ENCODE measurements around the gene MYO7A.

The MYO7A gene

DNA sequence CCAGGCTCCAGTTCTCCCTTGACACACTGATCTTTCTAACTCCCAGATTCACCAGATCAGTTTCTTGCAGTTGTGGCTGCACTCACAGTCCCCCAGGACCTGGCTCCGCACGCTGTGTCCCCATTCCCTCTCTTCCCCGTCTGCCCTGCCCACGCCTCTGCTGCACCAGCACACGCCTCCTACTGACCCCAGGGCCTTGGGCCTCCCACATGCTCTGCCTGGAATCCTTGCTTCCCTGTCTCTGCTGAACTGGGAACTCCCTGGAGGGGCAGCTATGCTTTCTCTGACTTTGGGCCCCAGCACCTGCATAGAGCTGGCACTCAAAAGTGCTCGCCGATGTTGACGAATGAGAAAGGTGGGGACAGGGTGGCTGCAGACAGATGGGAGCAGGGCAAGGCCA is 68.9 kb downstream of the MYO7A start:
- in situ Hi-C loops (cut with HindIII; ENCODE audit: low sequenced_read_pairs) = no loop called here
- no peak for DNase-seq (ENCODE audit: low read depth, low spot score)
- TF ChIP-seq, protein P1, sequence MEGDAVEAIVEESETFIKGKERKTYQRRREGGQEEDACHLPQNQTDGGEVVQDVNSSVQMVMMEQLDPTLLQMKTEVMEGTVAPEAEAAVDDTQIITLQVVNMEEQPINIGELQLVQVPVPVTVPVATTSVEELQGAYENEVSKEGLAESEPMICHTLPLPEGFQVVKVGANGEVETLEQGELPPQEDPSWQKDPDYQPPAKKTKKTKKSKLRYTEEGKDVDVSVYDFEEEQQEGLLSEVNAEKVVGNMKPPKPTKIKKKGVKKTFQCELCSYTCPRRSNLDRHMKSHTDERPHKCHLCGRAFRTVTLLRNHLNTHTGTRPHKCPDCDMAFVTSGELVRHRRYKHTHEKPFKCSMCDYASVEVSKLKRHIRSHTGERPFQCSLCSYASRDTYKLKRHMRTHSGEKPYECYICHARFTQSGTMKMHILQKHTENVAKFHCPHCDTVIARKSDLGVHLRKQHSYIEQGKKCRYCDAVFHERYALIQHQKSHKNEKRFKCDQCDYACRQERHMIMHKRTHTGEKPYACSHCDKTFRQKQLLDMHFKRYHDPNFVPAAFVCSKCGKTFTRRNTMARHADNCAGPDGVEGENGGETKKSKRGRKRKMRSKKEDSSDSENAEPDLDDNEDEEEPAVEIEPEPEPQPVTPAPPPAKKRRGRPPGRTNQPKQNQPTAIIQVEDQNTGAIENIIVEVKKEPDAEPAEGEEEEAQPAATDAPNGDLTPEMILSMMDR (IDR thresholded peaks at IDR 0.05; ENCODE audit: low read depth, low read length) = no peak
- no peak overlapping the region for H3K4me3 ChIP-seq (ENCODE audit: low read depth, low read length)

DNA sequence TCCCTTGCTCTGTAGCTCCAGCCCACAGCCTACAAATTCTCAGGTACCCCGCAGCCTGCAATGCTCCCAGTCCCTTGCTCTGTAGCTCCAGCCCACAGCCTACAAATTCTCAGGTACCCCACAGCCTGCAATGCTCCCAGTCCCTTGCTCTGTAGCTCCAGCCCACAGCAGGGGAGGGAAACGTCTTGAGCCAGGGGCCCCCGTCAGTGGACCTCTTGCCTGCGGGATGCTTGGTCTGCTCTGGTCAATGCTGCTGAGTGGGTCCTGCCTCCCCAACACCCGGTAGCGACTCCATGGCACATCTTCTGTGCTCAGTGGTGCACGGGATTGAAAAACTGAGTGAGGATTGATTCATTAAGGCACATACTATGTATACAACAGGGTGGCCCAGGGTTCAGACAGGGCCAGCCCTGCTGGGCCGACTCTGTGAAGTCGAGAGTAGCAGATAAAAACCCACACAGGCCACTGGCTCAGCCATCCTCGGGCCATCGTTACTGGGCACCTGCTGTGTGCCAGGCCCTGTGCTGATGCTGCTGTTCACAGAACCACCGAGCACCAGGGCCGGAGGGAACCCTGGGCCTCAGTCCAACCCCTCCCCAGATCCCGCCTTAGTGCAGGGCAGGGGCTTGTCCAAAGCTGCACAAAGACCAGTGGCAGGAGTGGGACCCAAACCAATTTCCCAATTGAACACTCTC is 69.7 kb downstream of the MYO7A start:
- in situ Hi-C loops (cut with HindIII; ENCODE audit: low sequenced_read_pairs) = no loop called here
- DNase-seq (ENCODE audit: low read depth, low spot score) = no peak
- TF ChIP-seq, protein P1 (IDR thresholded peaks at IDR 0.05; ENCODE audit: low read depth, low read length) = no peak
- no peak overlapping the region for H3K4me3 ChIP-seq (ENCODE audit: low read depth, low read length)

DNA sequence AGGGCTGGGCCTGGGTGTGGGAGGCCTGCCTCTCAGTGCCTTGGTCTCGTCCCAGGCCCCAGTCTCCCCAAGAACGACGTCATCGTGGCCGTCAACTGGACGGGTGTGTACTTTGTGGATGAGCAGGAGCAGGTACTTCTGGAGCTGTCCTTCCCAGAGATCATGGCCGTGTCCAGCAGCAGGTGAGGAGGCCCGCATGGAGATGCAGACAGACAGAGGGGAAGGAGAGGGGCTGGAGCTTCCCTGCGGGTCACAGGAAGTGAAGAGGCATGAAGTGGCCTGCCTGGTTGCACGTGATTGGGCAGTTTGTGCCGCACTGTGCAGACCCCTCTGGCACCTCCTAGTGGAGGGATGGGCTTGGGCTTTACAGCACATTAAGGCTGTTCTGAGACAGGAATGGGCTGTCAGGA is 70.4 kb downstream of the MYO7A start:
- no peak for DNase-seq (ENCODE audit: low read depth, low spot score)
- in situ Hi-C loops (cut with HindIII; ENCODE audit: low sequenced_read_pairs) = no loop called here
- no peak overlapping the region for H3K4me3 ChIP-seq (ENCODE audit: low read depth, low read length)
- TF ChIP-seq, protein P1 (IDR thresholded peaks at IDR 0.05; ENCODE audit: low read depth, low read length) = peak; percentile 44

DNA sequence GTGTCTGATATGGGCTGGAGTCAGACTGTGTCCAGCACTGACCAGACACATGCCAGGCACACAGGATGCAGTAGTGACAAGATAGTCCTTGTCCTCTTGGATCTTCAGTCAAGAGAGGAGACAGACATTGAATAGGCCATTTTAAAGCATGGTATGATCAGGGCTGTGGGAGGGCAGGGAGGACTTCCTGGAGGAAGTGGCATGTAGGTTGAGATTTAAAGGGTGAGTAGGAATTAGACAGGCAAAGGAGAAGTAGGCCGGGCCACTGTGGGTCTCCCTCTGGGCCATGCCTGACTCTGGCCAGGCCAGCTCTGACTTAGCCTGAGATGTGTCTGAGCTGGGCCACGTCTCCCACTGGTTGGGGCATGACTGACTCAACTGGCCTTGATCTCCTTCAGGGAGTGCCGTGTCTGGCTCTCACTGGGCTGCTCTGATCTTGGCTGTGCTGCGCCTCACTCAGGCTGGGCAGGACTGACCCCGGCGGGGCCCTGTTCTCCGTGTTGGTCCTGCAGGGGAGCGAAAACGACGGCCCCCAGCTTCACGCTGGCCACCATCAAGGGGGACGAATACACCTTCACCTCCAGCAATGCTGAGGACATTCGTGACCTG is 71.2 kb downstream of the MYO7A start:
- no peak overlapping the region for H3K4me3 ChIP-seq (ENCODE audit: low read depth, low read length)
- in situ Hi-C loops (cut with HindIII; ENCODE audit: low sequenced_read_pairs) = no loop called here
- no peak for DNase-seq (ENCODE audit: low read depth, low spot score)
- TF ChIP-seq, protein P1 (IDR thresholded peaks at IDR 0.05; ENCODE audit: low read depth, low read length) = no peak

DNA sequence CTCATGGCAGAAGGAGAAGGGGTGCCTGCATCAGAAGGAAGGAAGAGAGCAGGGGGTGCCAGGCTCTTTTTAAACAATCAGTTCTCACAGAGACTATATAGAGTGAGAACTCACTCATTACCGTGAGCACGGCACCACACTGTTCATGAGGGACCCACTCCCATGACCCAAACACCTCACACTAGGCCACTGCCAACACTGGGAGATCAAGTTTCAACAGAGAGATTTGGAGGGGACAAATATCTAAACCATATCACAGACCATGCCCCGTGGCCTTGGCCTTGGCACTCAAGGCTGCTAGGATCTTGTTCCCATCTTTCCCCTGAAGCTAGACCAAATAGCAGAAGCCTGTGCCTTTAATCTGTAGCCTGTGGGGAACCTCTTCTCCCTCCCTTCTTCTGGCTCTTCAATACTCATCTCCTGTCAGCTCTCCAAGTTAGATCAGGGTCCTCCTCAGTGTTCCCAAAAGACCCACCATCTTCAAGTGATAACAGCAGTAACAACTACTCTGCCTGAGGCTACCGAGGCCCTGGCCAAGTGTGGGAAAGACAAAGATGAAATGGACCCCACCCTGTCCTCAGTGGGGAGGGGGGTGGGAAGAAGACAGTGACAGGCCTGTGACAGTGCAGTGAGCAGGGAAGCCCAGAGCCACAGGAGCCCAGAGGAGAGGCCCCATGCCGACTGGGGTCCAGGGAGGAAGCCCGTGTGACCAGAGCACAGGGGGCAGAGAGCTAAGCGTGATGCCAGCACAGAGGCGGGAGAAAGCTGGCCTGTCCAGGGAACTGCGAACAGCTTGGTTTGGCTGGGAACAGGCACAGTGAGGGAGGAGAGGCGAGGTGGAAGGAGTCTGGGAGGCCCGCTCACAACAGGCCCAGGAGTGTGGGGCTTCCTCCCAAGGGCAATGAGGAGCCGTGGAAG is 72.6 kb downstream of the MYO7A start:
- H3K4me3 ChIP-seq (ENCODE audit: low read depth, low read length) = no peak overlapping the region
- TF ChIP-seq, protein P1 (IDR thresholded peaks at IDR 0.05; ENCODE audit: low read depth, low read length) = no peak
- DNase-seq (ENCODE audit: low read depth, low spot score) = no peak
- in situ Hi-C loops (cut with HindIII; ENCODE audit: low sequenced_read_pairs) = no loop called here

DNA sequence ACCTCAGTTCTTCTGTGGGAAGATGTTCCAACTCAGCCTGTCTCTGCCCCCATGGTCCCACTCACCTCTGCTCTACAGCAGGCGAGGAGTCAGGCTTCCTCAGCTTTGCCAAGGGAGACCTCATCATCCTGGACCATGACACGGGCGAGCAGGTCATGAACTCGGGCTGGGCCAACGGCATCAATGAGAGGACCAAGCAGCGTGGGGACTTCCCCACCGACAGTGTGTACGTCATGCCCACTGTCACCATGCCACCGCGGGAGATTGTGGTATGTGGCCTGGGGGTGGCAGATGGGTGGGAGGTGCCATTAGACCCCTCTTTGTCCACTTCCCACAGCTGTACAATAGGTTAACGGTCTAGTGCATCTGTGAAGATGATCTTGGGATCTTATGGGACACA is 73.3 kb downstream of the MYO7A start:
- no peak overlapping the region for H3K4me3 ChIP-seq (ENCODE audit: low read depth, low read length)
- in situ Hi-C loops (cut with HindIII; ENCODE audit: low sequenced_read_pairs) = no loop called here
- TF ChIP-seq, protein P1 (IDR thresholded peaks at IDR 0.05; ENCODE audit: low read depth, low read length) = no peak
- DNase-seq (ENCODE audit: low read depth, low spot score) = no peak
